Measurements from ENCODE around the gene PNPLA7. TPM values are rescaled to one million over a fixed set of nuclear protein-coding genes. Genes with fewer than 3 reads are reported as not detected.
A peak's percentile ranks its signal among the peaks of the same experiment; 100 is the strongest.
"Not testable (repeated sequence)": the region's sequence is repeated elsewhere in the genome, so short reads cannot be mapped to it uniquely, and the experiment has no call there.

PNPLA7 gene
- total and polyA plus RNA-seq, 9 donors = 0.80 to 3.6 (median 2.1) TPM

- no peaks in the 10 kb centered on the region for H3K36me3 ChIP-seq (ENCODE audit: control insufficient read depth, insufficient read depth, low read length)
- no peak for DNase-seq
- no peak overlapping the region for H3K4me3 ChIP-seq (ENCODE audit: low read length)
- H3K27ac ChIP-seq (ENCODE audit: low read length) = no peak overlapping the region
- peaks cover 15% of the 10 kb centered on the region for H3K4me1 ChIP-seq (ENCODE audit: control insufficient read depth, insufficient read depth, low read length)
- H3K9me3 ChIP-seq (replicated peaks; ENCODE audit: control insufficient read depth, low read depth, low read length) = no peaks in the 10 kb centered on the region
- WGBS (ENCODE audit: insufficient coverage) = 0% methylated on average over 1 of the region's 17 CpGs
- no peaks in the 10 kb centered on the region for H3K27me3 ChIP-seq (ENCODE audit: control insufficient read depth, insufficient read depth, low read length)
Observed at GRCh38 chr9:137531099-137531765, 19.0 kb downstream of the PNPLA7 start.

GRCh38 chr9:137530331-137530730 lies 19.9 kb downstream of the PNPLA7 start:
- 59% methylated on average over 5 of the region's 5 CpGs for WGBS (ENCODE audit: insufficient coverage)
- no peaks in the 10 kb centered on the region for H3K36me3 ChIP-seq (ENCODE audit: control insufficient read depth, insufficient read depth, low read length)
- H3K9me3 ChIP-seq (replicated peaks; ENCODE audit: control insufficient read depth, low read depth, low read length) = no peaks in the 10 kb centered on the region
- peaks cover 15% of the 10 kb centered on the region for H3K4me1 ChIP-seq (ENCODE audit: control insufficient read depth, insufficient read depth, low read length)
- DNase-seq = no peak
- no peak overlapping the region for H3K27ac ChIP-seq (ENCODE audit: low read length)
- H3K27me3 ChIP-seq (ENCODE audit: control insufficient read depth, insufficient read depth, low read length) = no peaks in the 10 kb centered on the region
- H3K4me3 ChIP-seq (ENCODE audit: low read length) = no peak overlapping the region

- H3K27ac ChIP-seq (ENCODE audit: low read length) = no peak overlapping the region
- no peak overlapping the region for H3K4me3 ChIP-seq (ENCODE audit: low read length)
- no peaks in the 10 kb centered on the region for H3K9me3 ChIP-seq (replicated peaks; ENCODE audit: control insufficient read depth, low read depth, low read length)
- DNase-seq = no peak
- 74% methylated on average over 3 of the region's 5 CpGs for WGBS (ENCODE audit: insufficient coverage)
- H3K36me3 ChIP-seq (ENCODE audit: control insufficient read depth, insufficient read depth, low read length) = no peaks in the 10 kb centered on the region
- H3K27me3 ChIP-seq (ENCODE audit: control insufficient read depth, insufficient read depth, low read length) = no peaks in the 10 kb centered on the region
- peaks cover 13% of the 10 kb centered on the region for H3K4me1 ChIP-seq (ENCODE audit: control insufficient read depth, insufficient read depth, low read length)
Observed at GRCh38 chr9:137524981-137525317, 25.3 kb downstream of the PNPLA7 start.

- Histone ChIP-seq H3K9me3 (replicated peaks; ENCODE audit: control insufficient read depth, low read depth, low read length) (no peaks in the 10 kb centered on the region), H3K27me3 (ENCODE audit: control insufficient read depth, insufficient read depth, low read length) (no peaks in the 10 kb centered on the region), H3K27ac (ENCODE audit: low read length) (no peak overlapping the region), H3K4me1 (ENCODE audit: control insufficient read depth, insufficient read depth, low read length) (peaks cover 13% of the 10 kb centered on the region), H3K36me3 (ENCODE audit: control insufficient read depth, insufficient read depth, low read length) (no peaks in the 10 kb centered on the region), H3K4me3 (ENCODE audit: low read length) (no peak overlapping the region)
- DNase-seq = no peak
- 94% methylated on average over 25 of the region's 33 CpGs for WGBS (ENCODE audit: insufficient coverage)
Observed at GRCh38 chr9:137524161-137524980, 25.8 kb downstream of the PNPLA7 start.

- H3K9me3 ChIP-seq (replicated peaks; ENCODE audit: control insufficient read depth, low read depth, low read length) = no peaks in the 10 kb centered on the region
- no peaks in the 10 kb centered on the region for H3K27me3 ChIP-seq (ENCODE audit: control insufficient read depth, insufficient read depth, low read length)
- no peak for DNase-seq
- H3K27ac ChIP-seq (ENCODE audit: low read length) = no peak overlapping the region
- H3K36me3 ChIP-seq (ENCODE audit: control insufficient read depth, insufficient read depth, low read length) = no peaks in the 10 kb centered on the region
- WGBS (ENCODE audit: insufficient coverage) = 91% methylated on average over 34 of the region's 36 CpGs
- H3K4me1 ChIP-seq (ENCODE audit: control insufficient read depth, insufficient read depth, low read length) = peaks cover 13% of the 10 kb centered on the region
- H3K4me3 ChIP-seq (ENCODE audit: low read length) = no peak overlapping the region
Observed at GRCh38 chr9:137522746-137523455, 27.3 kb downstream of the PNPLA7 start.

GRCh38 chr9:137521405-137521985 lies 28.7 kb downstream of the PNPLA7 start:
- H3K4me3 ChIP-seq (ENCODE audit: low read length) = no peak overlapping the region
- H3K4me1 ChIP-seq (ENCODE audit: control insufficient read depth, insufficient read depth, low read length) = peaks cover 13% of the 10 kb centered on the region
- no peaks in the 10 kb centered on the region for H3K9me3 ChIP-seq (replicated peaks; ENCODE audit: control insufficient read depth, low read depth, low read length)
- no peaks in the 10 kb centered on the region for H3K36me3 ChIP-seq (ENCODE audit: control insufficient read depth, insufficient read depth, low read length)
- WGBS (ENCODE audit: insufficient coverage) = 93% methylated on average over 12 of the region's 18 CpGs
- no peaks in the 10 kb centered on the region for H3K27me3 ChIP-seq (ENCODE audit: control insufficient read depth, insufficient read depth, low read length)
- H3K27ac ChIP-seq (ENCODE audit: low read length) = no peak overlapping the region
- DNase-seq = peak; percentile 69

- Histone ChIP-seq H3K36me3 (ENCODE audit: control insufficient read depth, insufficient read depth, low read length) (no peaks in the 10 kb centered on the region), H3K27ac (ENCODE audit: low read length) (no peak overlapping the region), H3K9me3 (replicated peaks; ENCODE audit: control insufficient read depth, low read depth, low read length) (no peaks in the 10 kb centered on the region), H3K4me1 (ENCODE audit: control insufficient read depth, insufficient read depth, low read length) (peaks cover 13% of the 10 kb centered on the region), H3K27me3 (ENCODE audit: control insufficient read depth, insufficient read depth, low read length) (no peaks in the 10 kb centered on the region), H3K4me3 (ENCODE audit: low read length) (no peak overlapping the region)
- DNase-seq = no peak
- 77% methylated on average over 20 of the region's 30 CpGs for WGBS (ENCODE audit: insufficient coverage)
Observed at GRCh38 chr9:137520614-137521404, 29.4 kb downstream of the PNPLA7 start.

- Histone ChIP-seq H3K27ac (ENCODE audit: low read length) (no peak overlapping the region), H3K4me1 (ENCODE audit: control insufficient read depth, insufficient read depth, low read length) (peaks cover 13% of the 10 kb centered on the region), H3K36me3 (ENCODE audit: control insufficient read depth, insufficient read depth, low read length) (no peaks in the 10 kb centered on the region), H3K9me3 (replicated peaks; ENCODE audit: control insufficient read depth, low read depth, low read length) (no peaks in the 10 kb centered on the region), H3K4me3 (ENCODE audit: low read length) (no peak overlapping the region), H3K27me3 (ENCODE audit: control insufficient read depth, insufficient read depth, low read length) (no peaks in the 10 kb centered on the region)
- DNase-seq = no peak
- 94% methylated on average over 7 of the region's 10 CpGs for WGBS (ENCODE audit: insufficient coverage)
Observed at GRCh38 chr9:137519553-137519952, 30.6 kb downstream of the PNPLA7 start.

GRCh38 chr9:137518661-137519459 lies 31.3 kb downstream of the PNPLA7 start:
- not testable (repeated sequence) for H3K27ac ChIP-seq (ENCODE audit: low read length); H3K4me3 ChIP-seq (ENCODE audit: low read length); H3K9me3 ChIP-seq (replicated peaks; ENCODE audit: control insufficient read depth, low read depth, low read length); H3K27me3 ChIP-seq (ENCODE audit: control insufficient read depth, insufficient read depth, low read length); H3K36me3 ChIP-seq (ENCODE audit: control insufficient read depth, insufficient read depth, low read length); DNase-seq
- 80% methylated on average over 10 of the region's 13 CpGs for WGBS (ENCODE audit: insufficient coverage)
- H3K4me1 ChIP-seq (ENCODE audit: control insufficient read depth, insufficient read depth, low read length) = peaks cover 13% of the 10 kb centered on the region
